Measurements from ENCODE around the gene CCDC85A. TPM values are rescaled to one million over a fixed set of nuclear protein-coding genes. Genes with fewer than 3 reads are reported as not detected.

Gene CCDC85A
- total RNA-seq, 2 experiments from 2014 or later = not detected

DNA sequence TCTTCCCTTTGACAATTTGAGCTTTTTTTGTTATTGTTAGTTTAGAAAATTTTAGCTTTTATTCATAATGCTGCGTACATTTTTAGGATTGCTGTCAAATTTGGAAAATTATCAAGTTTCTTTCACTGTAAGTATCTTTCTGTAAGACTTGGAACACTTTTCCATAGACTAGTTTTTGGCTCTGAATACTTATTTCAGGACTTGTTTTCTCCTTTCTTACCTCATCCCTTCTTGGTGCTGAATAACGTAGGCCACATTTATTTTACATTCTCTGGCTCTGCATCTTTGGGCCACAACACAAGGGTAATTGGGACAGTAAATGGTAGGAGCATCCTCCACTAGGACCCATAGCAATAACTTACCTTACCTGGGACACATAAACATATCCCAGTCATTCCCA, 85.1 kb downstream of the CCDC85A start:
- POLR2A ChIA-PET = no interaction called here
- ATAC-seq (ENCODE audit: low read depth) = no peak
- Mint-ChIP-seq H3K4me3 (no peak overlapping the region), H3K36me3 (no peaks in the 10 kb centered on the region), H3K27ac (no peak overlapping the region), H3K4me1 (no peaks in the 10 kb centered on the region), H3K9me3 (no peaks in the 10 kb centered on the region), H3K27me3 (no peaks in the 10 kb centered on the region)
- no peak for DNase-seq

GRCh38 chr2:56271275-56271674, 87.5 kb downstream of the CCDC85A start:
- DNase-seq (no peak), ATAC-seq (ENCODE audit: low read depth) (no peak)
- no peaks in the 10 kb centered on the region for H3K27me3 Mint-ChIP-seq
- H3K4me3 Mint-ChIP-seq = no peak overlapping the region
- H3K36me3 Mint-ChIP-seq = no peaks in the 10 kb centered on the region
- H3K4me1 Mint-ChIP-seq = no peaks in the 10 kb centered on the region
- no peaks in the 10 kb centered on the region for H3K9me3 Mint-ChIP-seq
- no peak overlapping the region for H3K27ac Mint-ChIP-seq
- POLR2A ChIA-PET = no interaction called here

- no peaks in the 10 kb centered on the region for H3K4me1 Mint-ChIP-seq
- H3K36me3 Mint-ChIP-seq = no peaks in the 10 kb centered on the region
- no peak for DNase-seq
- no peaks in the 10 kb centered on the region for H3K27me3 Mint-ChIP-seq
- peaks cover 3% of the 10 kb centered on the region for H3K9me3 Mint-ChIP-seq
- no peak for ATAC-seq (ENCODE audit: low read depth)
- H3K4me3 Mint-ChIP-seq = no peak overlapping the region
- H3K27ac Mint-ChIP-seq = no peak overlapping the region
- POLR2A ChIA-PET = no interaction called here
Observed at GRCh38 chr2:56285224-56285623, 101.4 kb downstream of the CCDC85A start.

GRCh38 chr2:56286936-56287335, 103.1 kb downstream of the CCDC85A start:
- no peak for ATAC-seq (ENCODE audit: low read depth)
- Mint-ChIP-seq H3K27me3 (no peaks in the 10 kb centered on the region), H3K4me1 (no peaks in the 10 kb centered on the region), H3K4me3 (no peak overlapping the region), H3K36me3 (no peaks in the 10 kb centered on the region), H3K27ac (no peak overlapping the region), H3K9me3 (peaks cover 4% of the 10 kb centered on the region)
- POLR2A ChIA-PET = no interaction called here
- DNase-seq = no peak

DNA sequence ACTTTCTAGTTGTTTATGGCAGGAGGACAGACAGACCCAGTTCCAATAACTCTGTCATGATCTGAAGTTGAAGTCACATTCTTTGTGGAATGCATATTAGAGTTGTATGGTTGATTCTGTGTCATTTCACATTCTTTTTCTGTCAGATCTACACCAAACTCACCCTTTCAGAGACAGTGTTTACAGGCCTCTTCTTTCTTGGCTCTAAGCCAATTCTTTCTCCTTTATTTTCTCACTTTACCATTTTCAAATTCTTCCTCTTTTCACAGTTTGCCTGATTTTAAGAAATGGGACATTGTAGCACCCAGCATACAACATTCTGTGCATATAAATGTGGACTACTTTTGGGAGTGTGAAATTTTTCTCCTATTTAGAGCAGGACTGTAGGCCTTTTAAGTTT, 103.7 kb downstream of the CCDC85A start:
- Mint-ChIP-seq H3K4me3 (no peak overlapping the region), H3K4me1 (no peaks in the 10 kb centered on the region), H3K27ac (no peak overlapping the region), H3K36me3 (no peaks in the 10 kb centered on the region), H3K27me3 (no peaks in the 10 kb centered on the region), H3K9me3 (peaks cover 4% of the 10 kb centered on the region)
- ATAC-seq (ENCODE audit: low read depth) (no peak), DNase-seq (no peak)
- POLR2A ChIA-PET = no interaction called here

- Mint-ChIP-seq H3K4me1 (no peaks in the 10 kb centered on the region), H3K9me3 (peaks cover 4% of the 10 kb centered on the region), H3K4me3 (no peak overlapping the region), H3K27me3 (no peaks in the 10 kb centered on the region), H3K27ac (no peak overlapping the region), H3K36me3 (no peaks in the 10 kb centered on the region)
- POLR2A ChIA-PET = no interaction called here
- DNase-seq = no peak
- no peak for ATAC-seq (ENCODE audit: low read depth)
Observed at GRCh38 chr2:56287974-56288373, 104.2 kb downstream of the CCDC85A start.

- no peak for ATAC-seq (ENCODE audit: low read depth)
- no peak for DNase-seq
- Mint-ChIP-seq H3K4me1 (no peaks in the 10 kb centered on the region), H3K27ac (no peak overlapping the region), H3K36me3 (no peaks in the 10 kb centered on the region), H3K9me3 (peaks cover 4% of the 10 kb centered on the region), H3K4me3 (no peak overlapping the region), H3K27me3 (no peaks in the 10 kb centered on the region)
- POLR2A ChIA-PET = no interaction called here
Observed at GRCh38 chr2:56288838-56289580, 105.2 kb downstream of the CCDC85A start.

DNA sequence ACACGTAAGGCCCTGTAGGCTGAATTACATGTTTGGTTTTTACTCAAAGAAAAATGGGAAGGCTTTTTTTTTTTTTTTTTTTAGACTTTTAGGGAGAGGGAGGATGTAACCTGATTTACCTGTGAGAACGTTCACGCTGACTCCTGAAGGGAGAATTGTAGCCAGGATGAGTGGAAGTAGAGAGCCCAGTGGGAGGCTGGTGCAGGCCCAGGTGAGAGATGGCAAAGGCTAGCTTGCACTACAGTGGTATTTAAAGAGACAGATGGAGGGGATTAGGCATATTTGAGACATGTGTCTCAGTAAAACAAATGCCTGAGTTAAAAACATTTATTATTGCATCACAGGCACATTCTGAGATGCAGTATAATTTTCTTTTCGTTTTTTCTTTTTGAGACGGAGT, 107.9 kb downstream of the CCDC85A start:
- DNase-seq (no peak), ATAC-seq (ENCODE audit: low read depth) (no peak)
- POLR2A ChIA-PET = no interaction called here
- Mint-ChIP-seq H3K4me3 (no peak overlapping the region), H3K36me3 (no peaks in the 10 kb centered on the region), H3K9me3 (peaks cover 1% of the 10 kb centered on the region), H3K4me1 (no peaks in the 10 kb centered on the region), H3K27me3 (no peaks in the 10 kb centered on the region), H3K27ac (no peak overlapping the region)

DNA sequence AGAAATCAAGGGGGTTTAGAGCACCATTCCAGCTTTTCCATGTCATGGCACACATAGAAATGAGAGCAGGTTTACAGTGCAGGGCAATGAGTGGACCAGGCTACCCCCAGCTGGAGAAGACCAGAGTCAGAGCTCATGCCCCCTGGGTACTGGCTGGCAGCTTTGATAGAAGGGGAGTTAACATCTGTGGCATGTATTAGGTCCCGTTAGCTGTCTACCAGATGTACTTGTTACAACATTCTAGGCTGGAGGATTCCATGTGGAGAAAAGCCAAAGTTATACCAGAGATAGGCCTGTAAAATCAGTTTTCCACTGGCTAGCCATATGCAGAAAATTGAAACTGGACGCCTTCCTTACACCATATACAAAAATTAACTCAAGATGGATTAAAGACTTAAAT, 109.2 kb downstream of the CCDC85A start:
- peaks cover 1% of the 10 kb centered on the region for H3K9me3 Mint-ChIP-seq
- no peak overlapping the region for H3K4me3 Mint-ChIP-seq
- POLR2A ChIA-PET = no interaction called here
- H3K36me3 Mint-ChIP-seq = no peaks in the 10 kb centered on the region
- no peak overlapping the region for H3K27ac Mint-ChIP-seq
- ATAC-seq (ENCODE audit: low read depth) (no peak), DNase-seq (no peak)
- no peaks in the 10 kb centered on the region for H3K27me3 Mint-ChIP-seq
- H3K4me1 Mint-ChIP-seq = no peaks in the 10 kb centered on the region

- Mint-ChIP-seq H3K27ac (no peak overlapping the region), H3K9me3 (peaks cover 1% of the 10 kb centered on the region), H3K36me3 (no peaks in the 10 kb centered on the region), H3K4me1 (no peaks in the 10 kb centered on the region), H3K4me3 (no peak overlapping the region), H3K27me3 (no peaks in the 10 kb centered on the region)
- ATAC-seq (ENCODE audit: low read depth) (no peak), DNase-seq (no peak)
- POLR2A ChIA-PET = no interaction called here
Observed at GRCh38 chr2:56295666-56296065, 111.9 kb downstream of the CCDC85A start.

GRCh38 chr2:56297671-56298070, 113.9 kb downstream of the CCDC85A start:
- H3K4me1 Mint-ChIP-seq = no peaks in the 10 kb centered on the region
- no peaks in the 10 kb centered on the region for H3K27me3 Mint-ChIP-seq
- no peak for ATAC-seq (ENCODE audit: low read depth)
- no peaks in the 10 kb centered on the region for H3K36me3 Mint-ChIP-seq
- POLR2A ChIA-PET = no interaction called here
- no peak overlapping the region for H3K27ac Mint-ChIP-seq
- H3K4me3 Mint-ChIP-seq = no peak overlapping the region
- DNase-seq = no peak
- H3K9me3 Mint-ChIP-seq = no peaks in the 10 kb centered on the region

GRCh38 chr2:56299171-56299691, 115.4 kb downstream of the CCDC85A start:
- no peak for DNase-seq

DNA sequence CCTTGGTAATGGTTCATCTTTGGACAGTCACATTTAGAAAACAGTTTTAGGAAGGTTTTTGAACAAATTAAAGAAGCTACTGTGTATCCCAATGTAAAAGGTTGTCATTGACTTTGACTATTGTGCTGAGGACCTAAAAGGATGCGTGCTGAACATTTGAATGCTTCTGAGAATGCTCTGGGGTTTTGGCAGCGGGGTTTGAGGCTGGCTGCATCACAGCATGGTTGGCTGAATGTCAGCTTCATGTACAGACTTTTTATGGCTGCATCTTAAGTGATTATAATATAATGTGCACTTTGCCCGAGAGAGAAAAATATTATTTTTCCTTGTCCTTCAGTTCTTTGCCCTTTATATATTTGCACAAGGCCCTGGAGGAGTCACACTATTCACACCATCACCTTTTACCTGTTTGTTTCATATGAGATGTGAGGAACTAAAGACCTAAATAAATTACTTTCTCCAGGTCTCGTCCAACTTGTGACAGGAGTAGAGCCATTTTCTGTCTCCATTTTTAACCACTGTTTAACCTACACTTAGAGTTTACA, 125.9 kb downstream of the CCDC85A start:
- ATAC-seq (ENCODE audit: low read depth) = no peak
- Mint-ChIP-seq H3K9me3 (no peaks in the 10 kb centered on the region), H3K27me3 (no peaks in the 10 kb centered on the region), H3K27ac (no peak overlapping the region), H3K4me3 (no peak overlapping the region), H3K36me3 (no peaks in the 10 kb centered on the region), H3K4me1 (no peaks in the 10 kb centered on the region)
- POLR2A ChIA-PET = no interaction called here
- DNase-seq = no peak

More at GRCh38 chr2:56299171-56299691, 115.4 kb downstream of the CCDC85A start:
- Mint-ChIP-seq H3K9me3 (peaks cover 2% of the 10 kb centered on the region), H3K4me3 (no peak overlapping the region), H3K27me3 (no peaks in the 10 kb centered on the region), H3K36me3 (no peaks in the 10 kb centered on the region), H3K4me1 (no peaks in the 10 kb centered on the region), H3K27ac (no peak overlapping the region)
- POLR2A ChIA-PET = no interaction called here
- ATAC-seq (ENCODE audit: low read depth) = no peak

- DNase-seq (no peak), ATAC-seq (ENCODE audit: low read depth) (no peak)
- Mint-ChIP-seq H3K27ac (no peak overlapping the region), H3K36me3 (no peaks in the 10 kb centered on the region), H3K27me3 (no peaks in the 10 kb centered on the region), H3K9me3 (no peaks in the 10 kb centered on the region), H3K4me1 (no peaks in the 10 kb centered on the region), H3K4me3 (no peak overlapping the region)
- POLR2A ChIA-PET = no interaction called here
Observed at GRCh38 chr2:56313500-56313921, 129.7 kb downstream of the CCDC85A start.

Data from activated naive CD8-positive, alpha-beta T cell treated with anti-CD3 and anti-CD28 coated beads, Interleukin-2, amount 10 ng/mL, durations not matched to agents 7 days and 5 days (primary cell).